Measurements from ENCODE around the gene ST8SIA5.

The ST8SIA5 gene

DNA sequence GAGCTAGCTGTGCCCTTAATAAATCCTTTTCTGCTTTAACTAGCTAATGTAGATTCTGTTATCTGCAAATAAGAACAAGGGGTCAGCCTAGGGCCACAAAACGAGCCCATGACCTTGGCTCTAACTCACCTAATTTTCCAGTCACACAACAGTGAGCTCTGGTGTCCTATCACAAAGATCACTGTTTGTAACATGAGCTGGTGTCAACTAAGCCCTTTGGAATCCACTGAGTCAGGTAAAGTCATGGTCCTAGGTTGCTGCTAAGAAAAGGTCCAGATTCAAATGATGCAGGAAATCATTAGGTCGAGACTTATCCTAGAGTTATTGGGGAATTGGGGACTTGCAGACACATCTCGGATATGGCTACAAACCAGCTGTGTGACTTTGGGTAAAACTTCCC, 49.9 kb downstream of the ST8SIA5 start:
- in situ Hi-C loops (cut with HindIII; ENCODE audit: low sequenced_read_pairs) = no loop called here
- DNase-seq (ENCODE audit: low read depth) = no peak
- TF ChIP-seq, protein P1, sequence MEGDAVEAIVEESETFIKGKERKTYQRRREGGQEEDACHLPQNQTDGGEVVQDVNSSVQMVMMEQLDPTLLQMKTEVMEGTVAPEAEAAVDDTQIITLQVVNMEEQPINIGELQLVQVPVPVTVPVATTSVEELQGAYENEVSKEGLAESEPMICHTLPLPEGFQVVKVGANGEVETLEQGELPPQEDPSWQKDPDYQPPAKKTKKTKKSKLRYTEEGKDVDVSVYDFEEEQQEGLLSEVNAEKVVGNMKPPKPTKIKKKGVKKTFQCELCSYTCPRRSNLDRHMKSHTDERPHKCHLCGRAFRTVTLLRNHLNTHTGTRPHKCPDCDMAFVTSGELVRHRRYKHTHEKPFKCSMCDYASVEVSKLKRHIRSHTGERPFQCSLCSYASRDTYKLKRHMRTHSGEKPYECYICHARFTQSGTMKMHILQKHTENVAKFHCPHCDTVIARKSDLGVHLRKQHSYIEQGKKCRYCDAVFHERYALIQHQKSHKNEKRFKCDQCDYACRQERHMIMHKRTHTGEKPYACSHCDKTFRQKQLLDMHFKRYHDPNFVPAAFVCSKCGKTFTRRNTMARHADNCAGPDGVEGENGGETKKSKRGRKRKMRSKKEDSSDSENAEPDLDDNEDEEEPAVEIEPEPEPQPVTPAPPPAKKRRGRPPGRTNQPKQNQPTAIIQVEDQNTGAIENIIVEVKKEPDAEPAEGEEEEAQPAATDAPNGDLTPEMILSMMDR (IDR thresholded peaks at IDR 0.05; ENCODE audit: low read depth, low read length, missing control alignments) = no peak
- no peak overlapping the region for H3K4me3 ChIP-seq (ENCODE audit: low read depth, low read length)

DNA sequence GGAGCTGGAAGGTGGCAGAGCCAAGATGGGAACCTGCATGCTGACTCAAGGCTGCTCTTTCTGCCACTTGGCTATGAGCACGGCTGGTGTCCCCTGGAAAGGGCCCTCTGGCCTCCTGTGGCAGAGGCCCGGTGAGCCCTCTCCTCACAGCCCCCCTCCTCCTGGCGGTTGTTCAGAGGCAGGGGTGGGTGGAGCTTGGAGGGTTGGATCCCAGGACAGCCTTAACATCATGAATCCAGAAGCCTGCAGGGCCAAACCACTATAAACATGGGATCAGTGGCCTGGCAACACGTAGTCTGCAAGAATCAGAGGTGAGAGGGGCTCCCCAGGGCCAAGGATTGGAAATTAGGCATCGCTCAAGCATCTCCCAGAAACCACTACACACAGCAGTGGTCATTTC, 51.3 kb downstream of the ST8SIA5 start:
- TF ChIP-seq, protein P1 (IDR thresholded peaks at IDR 0.05; ENCODE audit: low read depth, low read length, missing control alignments) = no peak
- in situ Hi-C loops (cut with HindIII; ENCODE audit: low sequenced_read_pairs) = no loop called here
- no peak overlapping the region for H3K4me3 ChIP-seq (ENCODE audit: low read depth, low read length)
- no peak for DNase-seq (ENCODE audit: low read depth)

DNA sequence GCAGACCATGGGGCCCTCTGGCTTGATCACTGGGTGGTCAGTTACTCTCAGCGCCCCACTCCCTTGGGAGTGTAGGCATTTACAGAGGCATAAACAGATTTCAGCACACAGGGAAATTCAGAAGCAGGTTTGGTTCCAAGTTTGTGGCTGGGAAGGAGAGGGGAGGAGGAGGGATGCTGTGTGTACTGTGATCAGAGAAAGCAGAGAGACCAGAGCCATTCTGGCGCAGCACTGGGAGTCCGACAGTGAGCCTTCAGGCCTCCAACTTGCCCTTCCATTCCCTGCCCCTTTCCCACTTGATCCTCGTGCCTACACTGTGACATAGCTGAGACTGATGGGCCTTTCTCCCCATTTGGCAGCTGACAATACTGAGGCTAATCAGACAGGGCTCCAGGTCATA, 52.0 kb downstream of the ST8SIA5 start:
- in situ Hi-C loops (cut with HindIII; ENCODE audit: low sequenced_read_pairs) = no loop called here
- TF ChIP-seq, protein P1 (IDR thresholded peaks at IDR 0.05; ENCODE audit: low read depth, low read length, missing control alignments) = no peak
- H3K4me3 ChIP-seq (ENCODE audit: low read depth, low read length) = no peak overlapping the region
- no peak for DNase-seq (ENCODE audit: low read depth)

DNA sequence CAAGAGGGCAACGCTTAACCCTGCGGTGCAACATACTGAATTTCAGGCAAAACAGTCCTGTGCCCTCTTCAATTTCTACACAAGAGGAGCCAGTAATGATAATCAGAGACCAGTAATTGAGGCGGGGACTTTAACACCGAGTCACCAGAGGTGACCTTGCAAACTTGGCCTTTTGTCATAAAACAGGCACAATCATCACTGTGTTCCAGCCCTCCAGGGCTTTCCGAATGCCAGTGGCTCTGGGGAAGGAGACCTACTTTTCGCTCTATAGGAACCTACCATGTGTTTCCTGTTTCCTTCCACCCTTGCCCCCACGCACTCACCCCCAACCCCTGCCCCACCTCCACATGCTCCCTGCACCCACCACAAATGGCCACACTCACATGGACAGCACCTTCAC, 52.7 kb downstream of the ST8SIA5 start:
- no peak overlapping the region for H3K4me3 ChIP-seq (ENCODE audit: low read depth, low read length)
- no peak for DNase-seq (ENCODE audit: low read depth)
- in situ Hi-C loops (cut with HindIII; ENCODE audit: low sequenced_read_pairs) = no loop called here
- TF ChIP-seq, protein P1 (IDR thresholded peaks at IDR 0.05; ENCODE audit: low read depth, low read length, missing control alignments) = no peak

DNA sequence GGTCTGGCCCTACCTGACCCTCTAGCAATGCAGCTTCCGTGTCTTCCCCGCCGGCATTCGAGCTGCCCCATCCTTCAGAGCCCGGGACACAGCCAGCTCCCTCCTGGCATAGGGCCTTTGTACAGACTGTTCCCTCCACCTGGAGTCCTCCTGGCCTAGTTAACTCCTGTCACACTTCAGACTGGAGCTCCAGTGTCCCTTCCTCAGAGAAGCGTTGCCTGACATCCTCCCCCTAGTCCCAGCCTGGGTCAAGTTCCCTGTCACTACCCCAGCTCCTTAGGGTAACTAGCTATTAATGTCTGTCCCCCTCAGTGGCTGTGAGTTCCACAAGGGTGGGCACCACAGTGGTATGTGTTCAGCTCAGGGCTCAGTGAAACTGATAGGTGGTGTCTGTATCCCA, 54.4 kb downstream of the ST8SIA5 start:
- TF ChIP-seq, protein P1 (IDR thresholded peaks at IDR 0.05; ENCODE audit: low read depth, low read length, missing control alignments) = no peak
- H3K4me3 ChIP-seq (ENCODE audit: low read depth, low read length) = no peak overlapping the region
- in situ Hi-C loops (cut with HindIII; ENCODE audit: low sequenced_read_pairs) = no loop called here
- no peak for DNase-seq (ENCODE audit: low read depth)

DNA sequence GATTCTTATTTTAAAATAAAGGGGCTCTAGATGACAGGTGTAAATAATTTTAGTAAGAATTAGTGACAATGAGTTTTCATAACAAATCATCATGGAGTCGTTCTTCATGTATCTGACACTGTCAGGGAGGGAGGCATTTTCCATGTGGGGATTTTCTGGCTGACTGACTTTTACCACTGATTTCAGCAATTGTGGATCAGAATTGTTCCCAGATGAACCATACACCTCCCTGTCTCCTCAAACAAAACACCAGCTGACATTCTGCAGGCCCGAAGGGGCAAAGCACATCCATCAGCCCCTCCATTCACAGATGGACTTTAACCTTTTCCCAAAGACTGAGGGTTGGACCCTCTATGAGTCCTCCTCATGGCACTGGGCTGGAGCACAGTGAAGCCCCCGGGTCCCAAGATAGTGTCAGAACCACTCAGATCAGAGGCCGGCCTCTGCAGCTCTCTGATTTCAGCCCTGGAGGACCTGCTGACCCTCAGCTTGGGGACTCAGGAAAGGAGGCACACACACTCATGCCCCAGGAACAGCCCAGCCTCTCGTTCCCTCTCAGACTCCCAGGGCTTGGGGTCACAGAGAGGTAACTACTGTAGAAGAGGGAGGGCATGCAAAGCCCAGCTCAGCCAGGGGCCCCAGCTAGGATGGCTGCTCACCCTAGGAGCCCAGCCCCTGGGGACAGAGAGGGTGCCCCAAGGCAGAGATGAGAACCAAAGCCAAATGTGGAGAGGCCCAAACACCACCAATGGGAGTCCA, 56.6 kb downstream of the ST8SIA5 start:
- H3K4me3 ChIP-seq (ENCODE audit: low read depth, low read length) = no peak overlapping the region
- DNase-seq (ENCODE audit: low read depth) = no peak
- in situ Hi-C loops (cut with HindIII; ENCODE audit: low sequenced_read_pairs) = no loop called here
- TF ChIP-seq, protein P1 (IDR thresholded peaks at IDR 0.05; ENCODE audit: low read depth, low read length, missing control alignments) = no peak
